Stimulated activated CD4-positive, alpha-beta T cell treated with anti-CD3 and anti-CD28 coated beads, Interleukin-12 subunit alpha, Interleukin-12 subunit beta, amount 100 ng/mL, for 48 hours (primary cell): ENCODE data around the gene EFCC1.
A peak's percentile ranks its signal among the peaks of the same experiment; 100 is the strongest.

Experiments used
- DNase-seq, 3 donors: peaks; one replicate each; pipeline ENCODE4 v3.0.0-alpha.2; 2020; ENCODE audit warnings: low read depth in 2 of 3, low spot score in 1 of 3

Gene EFCC1

GRCh38 chr3:129001101-129001805 lies at the start of gene EFCC1:
EFCC1 (plus strand) TSS chr3:129001304; CDS start chr3:129001629, 325 bp downstream.
- no peak for DNase-seq

DNA sequence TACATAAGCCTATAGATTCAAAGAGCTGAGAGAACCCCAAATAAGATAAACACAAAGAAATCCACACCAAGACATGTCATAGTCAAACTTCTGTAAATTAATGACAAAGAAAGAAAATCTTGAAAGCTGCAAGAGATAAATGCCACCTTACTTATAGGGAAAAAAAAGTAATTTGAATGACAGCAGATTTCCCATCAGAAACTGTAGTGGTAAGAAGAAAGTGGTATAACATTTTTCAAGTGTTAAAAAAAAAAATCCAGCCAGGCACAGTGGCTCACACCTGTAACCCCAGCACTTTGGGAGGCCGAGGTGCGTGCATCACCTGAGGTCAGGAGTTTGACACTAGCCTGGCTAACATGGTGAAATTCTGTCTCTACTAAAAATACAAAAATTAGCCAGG lies 44.7 kb upstream of the EFCC1 start:
- DNase-seq, result no peak

GRCh38 chr3:128965280-128965679 lies 35.8 kb upstream of the EFCC1 start:
- no peak for DNase-seq

DNA sequence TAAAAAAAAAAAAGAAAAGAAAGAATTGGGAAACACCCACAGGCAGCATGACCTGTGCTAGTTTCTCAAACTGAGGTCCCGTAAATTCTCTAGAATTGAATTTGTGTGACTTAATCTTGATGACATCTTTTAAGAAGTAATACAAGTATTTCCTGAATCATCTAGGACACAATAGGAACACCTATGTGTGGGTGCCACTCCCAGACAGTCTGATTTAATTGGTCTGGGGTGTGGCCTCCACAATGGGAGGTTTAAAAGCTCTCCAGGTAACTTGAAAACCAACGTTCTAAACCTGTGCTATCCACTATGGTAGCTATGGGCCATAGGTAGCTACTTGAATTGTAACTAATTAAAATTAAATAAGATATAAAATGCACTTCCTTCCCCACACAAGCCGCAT lies 35.3 kb upstream of the EFCC1 start:
- DNase-seq, result no peak

DNA sequence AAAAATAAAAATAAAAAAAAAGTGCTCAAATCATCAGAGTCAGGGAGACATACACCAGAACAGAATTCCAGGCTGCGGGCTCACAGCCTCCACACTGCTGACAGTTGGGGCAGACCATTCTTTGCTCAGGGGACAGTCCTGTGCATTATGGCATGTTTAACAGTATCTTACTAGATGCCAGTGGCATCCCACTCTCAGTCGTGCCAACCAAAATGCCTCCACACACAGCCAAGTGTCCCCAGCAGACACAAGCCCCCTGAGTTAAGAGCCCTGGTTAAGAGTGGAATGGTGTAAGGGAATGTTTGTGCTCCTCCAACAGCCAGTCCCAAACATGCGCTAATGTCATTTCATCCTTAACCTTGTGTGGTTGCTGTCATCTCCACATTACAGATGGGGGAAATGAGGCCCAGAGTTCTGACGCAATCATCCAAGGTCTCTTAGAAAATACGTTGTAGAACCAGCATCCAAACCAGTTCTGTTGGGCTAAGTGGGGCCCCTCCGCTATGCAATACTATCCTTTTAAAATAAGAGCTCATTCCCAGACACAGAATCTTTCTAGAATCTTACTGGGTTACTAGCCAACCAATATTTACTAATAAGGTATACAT lies 33.3 kb upstream of the EFCC1 start:
- no peak for DNase-seq

DNA sequence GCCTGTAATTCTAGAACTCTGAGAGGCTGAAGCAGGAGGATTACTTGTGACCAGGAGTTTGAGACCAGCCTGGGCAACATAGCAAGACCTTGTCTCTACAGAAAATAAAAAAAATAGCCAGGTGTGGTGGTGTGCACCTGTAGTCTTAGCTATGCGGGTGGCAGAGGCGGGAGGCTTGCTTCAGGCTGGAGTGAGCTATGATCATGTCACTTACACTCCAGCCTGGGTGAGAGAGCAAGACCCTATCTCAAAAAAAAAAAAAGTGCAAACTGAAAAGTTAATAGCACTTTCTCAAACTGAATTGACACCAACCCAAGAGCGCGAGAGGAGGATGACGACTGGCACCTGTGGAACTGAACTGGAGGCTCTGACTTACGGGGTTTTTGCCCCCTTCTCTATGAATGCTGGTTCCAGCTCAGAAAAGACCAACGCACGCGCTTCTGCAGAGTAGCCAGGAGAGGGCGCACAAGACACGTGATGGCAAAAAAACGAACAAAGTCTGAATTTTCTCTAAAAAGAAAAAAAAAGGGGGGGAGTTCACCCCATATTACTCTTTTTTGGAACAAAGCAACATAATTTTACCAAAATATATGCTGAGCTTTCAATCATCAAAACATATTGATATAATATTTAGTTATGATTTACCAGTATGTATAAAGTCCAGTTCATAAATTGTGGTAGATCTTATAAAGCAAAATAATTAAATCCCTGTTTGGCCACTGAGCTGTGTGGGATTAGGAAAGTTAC lies 30.9 kb upstream of the EFCC1 start:
- peak; percentile 31 to 62 (median 41) for DNase-seq

DNA sequence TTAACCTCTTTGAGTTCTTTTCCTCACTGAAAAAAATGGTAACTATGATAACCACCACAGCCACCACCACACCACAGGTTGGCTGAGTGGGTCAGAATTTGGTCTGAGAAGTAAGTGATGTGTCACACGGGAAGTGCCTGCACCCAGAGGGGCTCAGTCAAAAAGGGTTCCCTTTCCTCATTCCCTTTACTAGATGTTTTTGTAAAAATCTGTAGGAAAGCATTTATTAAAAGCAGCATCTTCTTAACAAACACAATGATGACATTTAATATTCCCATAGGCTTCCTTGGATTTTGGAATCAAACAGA lies 30.4 kb upstream of the EFCC1 start:
- no peak for DNase-seq

DNA sequence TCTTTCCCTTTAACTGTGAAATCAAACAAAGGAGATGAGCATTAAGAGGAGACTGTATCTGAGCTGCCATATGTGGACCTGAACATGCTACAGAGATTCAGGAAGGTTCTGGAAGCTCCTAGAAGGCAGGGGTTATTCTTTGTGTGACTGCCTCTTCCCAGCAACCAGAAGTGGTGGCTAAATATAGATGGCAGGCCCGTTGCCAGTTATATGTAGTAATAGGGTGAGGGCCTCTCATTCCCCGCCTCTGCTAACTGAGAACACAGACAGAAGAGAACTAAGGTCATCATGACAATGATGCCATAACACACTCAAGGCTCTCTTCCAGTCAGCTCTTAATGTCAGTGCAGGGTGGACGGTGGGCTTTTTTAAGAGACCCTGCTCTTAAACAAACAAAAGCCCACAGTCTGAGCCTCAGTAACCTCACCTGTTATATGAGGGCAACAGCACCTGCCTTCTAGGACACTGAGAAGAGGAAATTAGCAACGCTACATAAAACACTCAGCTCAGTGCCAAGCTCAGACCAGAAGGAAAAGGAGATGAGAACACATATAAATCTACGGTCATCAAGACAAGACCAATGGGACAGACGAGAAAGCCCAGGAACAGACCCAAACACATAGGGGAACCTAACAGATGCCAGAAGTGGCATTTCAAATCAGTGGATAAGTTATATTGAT lies 29.5 kb upstream of the EFCC1 start:
- DNase-seq, result no peak

DNA sequence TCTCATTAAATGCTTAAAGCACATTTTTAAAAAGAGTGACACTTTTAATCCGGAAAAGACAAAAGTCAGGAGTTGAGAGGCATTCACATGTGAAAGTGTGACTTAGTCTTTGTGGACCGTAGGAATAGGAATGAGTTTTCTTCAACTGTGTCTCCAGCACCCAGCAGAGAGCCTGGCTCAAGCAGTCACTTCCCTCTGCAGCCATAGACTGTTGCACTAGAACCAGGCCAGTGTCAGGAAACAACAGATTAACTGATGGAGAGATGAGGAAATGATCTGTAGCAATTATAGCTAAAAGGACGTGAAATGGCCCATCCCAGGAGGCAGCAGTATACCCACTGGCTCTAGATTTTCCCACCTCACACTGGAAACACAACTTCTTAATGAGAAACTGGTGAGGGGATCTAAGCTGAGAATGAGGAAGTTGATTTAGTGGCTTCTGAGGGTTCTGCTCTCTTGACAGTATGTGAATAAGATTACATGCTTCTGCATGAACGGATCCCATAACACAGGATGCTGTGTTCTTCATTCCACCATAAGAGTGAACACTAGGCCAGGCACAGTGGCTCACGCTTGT lies 27.0 kb upstream of the EFCC1 start:
- no peak for DNase-seq

GRCh38 chr3:128975276-128975675 lies 25.8 kb upstream of the EFCC1 start:
- no peak for DNase-seq

GRCh38 chr3:128983293-128984069 lies 17.6 kb upstream of the EFCC1 start:
- DNase-seq, result no peak

GRCh38 chr3:128984596-128984995 lies 16.5 kb upstream of the EFCC1 start:
- DNase-seq, result no peak

GRCh38 chr3:128987302-128988100 lies 13.6 kb upstream of the EFCC1 start:
- DNase-seq, result no peak

DNA sequence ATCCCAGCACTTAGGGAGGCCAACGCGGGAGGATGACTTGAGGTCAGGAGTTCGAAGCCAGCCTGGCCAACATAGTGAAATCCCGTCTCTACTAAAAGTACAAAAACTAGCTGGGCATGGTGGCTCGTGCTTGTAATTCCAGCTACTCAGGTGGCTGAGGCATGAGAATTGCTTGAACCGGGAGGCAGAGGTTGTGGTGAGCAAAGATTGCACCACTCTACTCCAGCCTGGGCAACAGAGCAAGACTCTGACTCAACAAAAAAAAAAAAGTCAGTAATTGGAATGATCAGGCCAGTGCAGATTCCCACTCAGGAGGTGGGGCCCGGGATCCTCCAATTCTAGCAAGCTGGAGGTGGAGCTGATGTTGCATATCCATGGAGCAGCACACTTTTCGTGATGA lies 12.8 kb upstream of the EFCC1 start:
- DNase-seq, result no peak

DNA sequence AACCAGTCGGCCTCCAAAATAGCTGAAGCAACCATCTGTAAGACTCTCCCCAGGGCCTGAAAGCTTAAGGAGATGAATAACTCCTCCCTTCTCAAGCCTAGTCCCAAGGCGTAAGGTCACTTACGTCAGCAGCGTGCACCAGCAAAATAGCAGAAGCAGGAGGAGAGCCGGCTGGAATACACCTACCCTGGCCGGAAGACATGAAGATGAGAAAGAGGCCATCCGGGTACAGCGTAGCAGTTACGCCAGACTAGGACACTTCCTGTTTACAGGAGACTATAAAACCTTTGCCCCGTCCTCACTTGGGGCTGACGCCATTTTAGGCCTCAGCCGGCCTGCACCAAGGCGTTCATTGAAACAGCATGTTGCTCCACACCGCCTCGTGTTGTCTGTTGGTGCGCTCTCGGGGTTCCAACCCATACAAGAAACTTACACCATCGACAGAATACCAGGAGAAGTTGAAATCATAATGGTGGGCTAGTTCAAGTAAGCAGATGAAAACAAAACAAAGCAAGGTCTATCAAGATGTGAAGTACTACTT lies 9.7 kb upstream of the EFCC1 start:
- DNase-seq, result no peak

DNA sequence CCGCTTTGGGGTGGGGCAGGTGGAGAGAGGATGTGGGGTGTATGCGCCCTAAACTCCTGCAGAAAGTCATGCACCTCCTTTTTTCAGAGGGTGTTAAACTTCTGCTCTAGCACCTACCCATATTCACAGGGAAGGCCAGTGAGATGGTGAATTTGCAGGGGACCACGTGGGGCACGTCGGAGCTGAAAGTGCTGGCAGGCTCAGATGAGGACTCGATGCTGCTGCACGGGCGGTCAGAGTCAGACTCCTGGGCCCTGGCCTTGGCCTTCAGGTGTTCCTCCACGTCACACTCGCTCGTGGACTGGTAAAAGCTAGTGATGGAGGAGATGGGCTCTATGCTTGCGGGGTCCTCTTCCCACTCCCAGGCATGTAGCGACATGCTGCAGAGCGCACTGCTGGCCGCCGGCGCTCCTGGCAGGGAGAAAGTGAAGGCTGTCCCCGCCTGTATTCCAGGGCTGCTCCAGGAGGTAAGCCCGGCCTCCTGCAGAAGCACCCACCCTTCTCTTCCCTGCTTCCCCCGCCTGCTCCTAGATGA lies 8.1 kb upstream of the EFCC1 start:
- DNase-seq, result no peak

DNA sequence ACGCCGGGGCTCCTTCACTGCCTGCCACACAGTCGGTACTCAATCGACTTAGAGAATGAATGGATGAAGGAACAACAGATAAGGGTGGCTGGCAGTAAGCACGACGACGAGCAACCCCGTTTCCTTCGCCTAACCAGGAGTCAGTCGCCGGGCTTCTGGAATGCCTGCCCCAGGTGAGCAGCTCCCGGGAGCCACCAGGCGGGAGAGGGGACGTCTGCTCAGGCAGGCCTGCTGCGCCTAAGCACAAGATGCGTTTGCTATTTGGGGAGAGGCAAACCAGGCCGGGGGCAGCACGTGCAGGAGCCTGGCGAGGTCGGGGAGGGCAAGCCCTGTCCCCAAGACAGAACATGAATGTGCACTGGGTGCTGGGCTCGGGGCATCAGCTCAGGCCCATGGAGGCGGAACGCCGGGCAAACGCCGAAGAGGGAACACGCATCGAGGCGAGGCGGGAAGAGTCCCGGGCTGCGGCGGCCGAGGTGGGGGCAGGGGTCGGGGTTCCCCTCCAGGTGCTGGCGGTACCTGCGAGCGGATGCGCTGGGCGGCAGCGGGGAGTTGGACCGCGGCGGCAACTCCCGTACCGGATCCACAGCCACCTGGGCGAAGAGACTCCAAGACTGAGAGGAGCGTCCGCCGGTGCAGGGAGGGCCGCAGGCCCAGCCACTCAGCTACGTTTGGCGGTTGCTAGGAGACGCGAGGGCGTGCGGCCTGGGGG lies 7.5 kb upstream of the EFCC1 start, which contains the start of gene CFAP92:
TSS of gene CFAP92 (minus strand) at position 616 of the 712 bp plus-strand sequence. CDS start 772 bp downstream, outside the sequence.
- DNase-seq, result peak in 2 of 3 donors; percentile 82 to 85

DNA sequence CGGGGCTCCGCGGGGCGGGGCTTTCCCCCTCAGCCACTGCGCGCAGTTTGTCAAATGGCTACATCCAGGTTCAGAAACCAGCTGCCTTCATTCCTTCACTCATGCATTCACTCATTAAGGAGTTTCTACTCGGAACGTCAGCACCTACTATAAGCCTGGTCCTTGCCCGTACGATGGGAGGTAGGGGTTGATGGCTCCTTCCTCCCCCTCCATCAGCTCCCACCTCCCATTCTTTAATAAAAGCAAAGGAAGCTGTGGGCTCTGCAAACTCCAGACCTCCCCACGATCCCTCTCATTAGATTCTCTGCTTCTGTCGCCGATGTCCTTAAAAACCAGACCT lies 7.0 kb upstream of the EFCC1 start:
- DNase-seq, result peak in 1 of 3 donors; percentile 86
